Hindlimb muscle (tissue), 1 donor: ENCODE results near the gene EIF3B. TPM values are rescaled to one million over a fixed set of nuclear protein-coding genes. Genes with fewer than 3 reads are reported as not detected.
"Not testable (repeated sequence)": the region's sequence is repeated elsewhere in the genome, so short reads cannot be mapped to it uniquely, and the experiment has no call there.

Experiments
- DNase-seq: peaks from one replicate; pipeline ENCODE4 v3.0.0-alpha.2; 2013
- polyA plus RNA-seq: library from polyadenylated mRNA; unstranded; fragments of 120-200 nt; gene quantifications from one replicate; pipeline ENCODE4 v1.2.1, GENCODE V29; 2013; ENCODE audit not compliant: insufficient read length

Gene EIF3B
- polyA plus RNA-seq = 110 TPM

DNA sequence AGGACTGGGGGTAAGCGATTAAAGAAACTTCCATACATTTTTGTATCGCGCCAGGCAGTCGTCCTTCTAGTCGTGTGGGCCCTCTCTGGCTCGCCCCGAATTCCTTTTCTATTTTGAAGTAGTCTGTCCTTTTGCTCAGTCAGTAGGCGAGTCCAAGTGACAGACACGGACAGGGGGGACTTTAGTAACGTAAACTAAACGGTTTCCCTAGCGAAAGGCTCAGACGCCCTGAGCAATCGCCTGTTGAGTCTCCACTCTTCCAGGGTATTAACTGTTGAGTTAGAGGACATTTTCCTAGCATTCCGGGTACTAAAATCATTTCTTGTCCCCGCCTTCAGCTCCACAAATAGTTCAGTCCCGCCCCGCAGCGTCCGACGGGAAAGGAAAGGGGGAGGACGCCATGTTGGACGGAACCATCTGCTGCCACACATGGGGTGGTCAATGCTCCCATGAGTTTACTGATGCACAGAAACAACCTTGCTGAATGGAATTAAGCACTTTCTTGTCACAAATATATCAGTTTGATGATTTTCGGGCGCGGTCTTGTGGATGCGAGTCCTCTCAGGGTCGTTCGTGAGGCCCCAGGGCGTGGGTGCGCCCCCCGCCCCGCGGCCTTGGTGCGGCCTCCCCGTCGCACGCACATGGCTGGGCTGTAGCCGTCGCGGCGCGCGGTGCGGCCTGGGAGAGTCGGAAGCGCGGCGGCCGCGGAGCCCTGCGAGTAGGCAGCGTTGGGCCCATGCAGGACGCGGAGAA, at the start of gene EIF3B:
Gene EIF3B, plus strand, starts transcription at position 642 of the 753 bp plus-strand sequence. Its CDS starts 95 bp downstream, at position 737.
- DNase-seq = peak; percentile 93

- not testable (repeated sequence) for DNase-seq
Measured at GRCh38 chr7:2305258-2305657, 49.4 kb upstream of the EIF3B start.

DNA sequence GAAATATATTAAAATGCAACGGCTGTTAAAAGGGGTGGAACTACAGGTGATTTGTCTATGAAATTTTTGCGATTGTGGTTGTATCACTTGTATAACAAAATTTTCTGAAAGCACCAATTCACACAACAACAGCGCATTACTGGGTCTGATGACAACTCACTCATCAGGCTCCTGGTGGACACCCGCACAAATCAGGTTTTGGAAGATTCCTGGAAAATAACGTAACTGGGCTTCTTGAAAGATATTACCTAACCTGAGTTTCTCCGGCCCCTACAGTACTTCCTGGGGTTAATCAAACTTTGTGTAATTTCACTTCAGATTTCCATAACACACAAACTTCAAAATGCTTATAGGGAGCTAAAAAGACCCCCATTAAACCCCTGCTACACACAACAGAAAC, 47.9 kb upstream of the EIF3B start:
- DNase-seq = no peak

GRCh38 chr7:2307690-2308107, 46.9 kb upstream of the EIF3B start:
- no peak for DNase-seq

- DNase-seq = no peak
Measured at GRCh38 chr7:2309889-2310331, 44.7 kb upstream of the EIF3B start.

DNA sequence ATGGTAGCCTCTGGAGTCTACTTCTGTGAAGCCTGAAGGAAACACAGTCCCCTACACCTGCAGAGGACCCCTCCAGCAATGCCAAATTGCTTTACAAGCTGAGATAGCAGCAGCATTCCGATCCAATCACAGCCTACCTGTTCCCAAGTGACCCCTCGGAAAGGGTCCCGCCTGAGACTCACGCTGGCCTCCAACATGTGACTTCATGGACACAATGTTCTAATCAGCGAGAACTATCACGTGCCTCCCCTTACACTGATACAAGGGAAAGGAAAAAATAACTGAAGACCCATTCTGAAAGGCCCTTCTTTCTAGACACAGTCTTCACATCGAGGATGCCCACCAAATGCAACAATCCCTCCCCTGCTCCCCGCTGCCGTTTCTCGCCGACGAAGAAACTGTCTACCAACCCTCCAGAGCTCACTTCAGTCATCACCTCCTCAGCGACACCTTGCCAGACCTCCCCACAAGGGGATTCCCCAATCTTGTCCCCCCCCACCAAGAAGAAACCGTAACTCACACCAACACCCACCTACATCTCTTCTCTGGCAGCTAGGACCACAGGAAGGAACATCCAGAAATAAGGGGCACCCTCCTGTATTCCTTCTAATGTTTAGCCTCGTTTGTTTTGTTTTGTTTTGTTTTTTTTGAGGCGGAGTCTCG, 42.2 kb upstream of the EIF3B start:
- no peak for DNase-seq

DNA sequence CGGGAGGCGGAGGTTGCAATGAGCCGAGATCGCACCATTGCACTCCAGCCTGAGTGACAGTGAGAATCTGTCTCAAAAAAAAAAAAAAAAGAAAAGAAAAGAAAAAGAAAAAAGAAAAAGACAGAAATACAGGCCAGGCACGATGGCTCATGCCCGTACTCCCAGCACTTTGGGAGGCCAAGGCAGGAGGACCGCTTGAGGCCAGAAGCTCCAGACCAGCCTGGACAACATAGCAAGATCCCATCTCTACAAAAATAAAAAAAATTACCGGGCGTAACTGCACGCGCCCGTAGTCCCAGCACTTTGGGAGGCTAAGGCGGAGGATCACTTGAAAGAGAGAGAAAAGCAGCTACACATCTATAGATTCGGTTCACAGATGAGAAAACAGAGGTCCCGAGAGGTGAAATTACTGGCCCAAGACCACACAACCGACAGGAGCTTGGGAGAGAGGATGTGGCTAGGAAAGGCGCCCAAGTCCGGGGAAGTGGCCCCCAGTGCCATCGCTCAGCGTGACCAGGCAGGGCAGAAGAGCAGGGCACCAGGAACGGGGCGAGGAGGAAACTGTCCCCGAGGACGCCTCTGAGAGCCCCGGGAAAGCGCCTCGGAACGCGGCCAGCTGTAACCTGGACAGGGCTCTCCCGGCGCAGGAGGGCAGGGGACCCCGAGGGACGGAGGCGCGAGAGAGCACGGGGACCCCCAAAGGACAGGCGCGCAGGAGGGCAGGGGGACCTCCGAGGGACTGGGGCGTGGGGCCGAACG, 41.0 kb upstream of the EIF3B start:
- no peak for DNase-seq

GRCh38 chr7:2314209-2314955, 40.2 kb upstream of the EIF3B start, which contains the start of gene SNX8:
TSS of gene SNX8 (minus strand) at chr7:2314441. CDS start at chr7:2314421, 20 bp downstream.
- DNase-seq = peak; percentile 88

DNA sequence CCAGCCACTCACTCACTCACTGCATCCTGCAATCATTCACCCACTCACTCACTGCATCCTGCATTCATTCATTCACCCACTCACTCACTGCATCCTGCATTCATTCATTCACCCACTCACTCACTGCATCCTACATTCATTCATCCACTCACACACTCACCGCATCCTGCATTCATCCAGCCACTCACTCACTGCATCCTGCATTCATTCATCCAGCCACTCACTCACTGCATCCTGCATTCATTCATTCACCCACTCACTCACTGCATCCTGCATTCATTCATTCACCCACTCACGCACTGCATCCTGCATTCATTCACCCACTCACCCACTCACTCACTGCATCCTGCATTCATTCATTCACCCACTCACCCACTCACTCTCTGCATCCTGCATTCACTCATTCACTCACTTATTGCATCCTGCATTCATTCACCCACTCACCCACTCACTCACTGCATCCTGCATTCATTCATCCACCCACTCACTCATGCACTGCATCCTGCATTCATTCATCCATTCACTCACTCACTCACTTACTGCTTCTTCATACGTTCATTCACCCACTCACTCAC, 39.6 kb upstream of the EIF3B start:
- not testable (repeated sequence) for DNase-seq

DNA sequence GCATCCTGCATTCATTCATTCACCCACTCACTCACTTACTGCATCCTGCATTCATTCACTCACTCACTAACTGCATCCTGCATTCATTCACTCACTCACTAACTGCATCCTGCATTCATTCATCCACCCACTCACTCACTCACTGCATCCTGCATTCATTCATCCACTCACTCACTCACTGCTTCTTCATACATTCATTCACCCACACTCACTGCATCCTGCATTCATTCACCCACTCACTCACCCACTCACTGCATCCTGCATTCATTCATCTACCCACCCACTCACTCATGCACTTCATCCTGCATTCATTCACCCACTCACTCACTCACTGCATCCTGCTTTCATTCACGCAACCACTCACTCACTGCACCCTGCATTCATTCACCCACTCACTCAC, 38.8 kb upstream of the EIF3B start:
- no peak for DNase-seq

DNA sequence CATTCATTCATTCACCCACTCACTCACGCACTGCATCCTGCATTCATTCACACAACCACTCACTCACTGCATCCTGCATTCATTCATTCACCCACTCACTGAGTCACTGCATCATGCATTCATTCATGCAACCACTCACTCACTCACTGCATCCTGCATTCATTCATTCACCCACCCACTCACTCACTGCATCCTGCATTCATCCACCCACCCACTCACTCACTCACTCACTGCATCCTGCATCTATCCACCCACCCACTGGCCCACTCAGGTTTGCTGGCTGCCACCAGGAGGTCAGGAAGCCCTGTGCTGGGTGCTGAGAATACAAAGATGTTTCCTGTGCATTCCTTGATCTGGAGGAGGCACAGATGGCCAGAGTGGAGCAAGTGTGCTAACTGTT, 38.0 kb upstream of the EIF3B start:
- DNase-seq = no peak

GRCh38 chr7:2317556-2318293, 36.9 kb upstream of the EIF3B start:
- DNase-seq = no peak

DNA sequence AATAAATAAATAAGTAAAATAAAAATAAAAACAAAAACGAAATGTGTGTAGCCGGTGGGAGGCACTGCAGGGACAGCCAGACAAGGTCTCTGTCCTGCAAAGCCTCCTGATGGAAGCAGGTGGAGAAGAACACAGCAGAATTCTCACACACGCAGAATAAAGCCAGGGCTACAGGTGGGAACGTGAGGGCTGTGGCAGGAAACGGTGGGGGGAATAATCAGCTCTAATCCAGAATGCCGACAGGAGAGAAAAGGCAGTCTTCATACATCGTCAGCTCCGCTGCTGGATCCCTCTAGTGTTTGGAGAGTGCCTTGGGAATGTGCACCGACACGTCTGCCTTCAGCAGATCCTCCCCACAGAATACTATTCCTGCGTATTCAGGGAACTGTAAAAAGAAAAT, 33.6 kb upstream of the EIF3B start:
- DNase-seq = no peak

DNA sequence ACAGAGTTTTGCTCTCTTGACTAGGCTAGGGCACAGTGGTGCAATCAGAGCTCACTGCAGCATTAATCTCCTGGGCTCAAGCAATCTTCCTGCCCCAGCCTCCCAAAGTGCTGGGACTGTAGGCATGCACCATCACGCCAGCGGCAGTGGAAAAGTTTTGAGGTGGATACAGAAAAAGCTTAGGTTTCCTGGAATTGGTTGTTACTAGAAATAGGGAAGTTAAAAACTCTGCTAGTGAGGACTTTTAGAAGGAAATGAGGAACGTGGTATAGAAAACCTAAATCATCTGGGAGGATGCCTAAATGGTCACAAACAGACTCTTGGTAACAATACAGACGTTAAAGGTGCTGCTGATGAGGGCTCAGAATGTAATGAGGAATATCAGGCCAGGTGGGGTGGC, 29.5 kb upstream of the EIF3B start:
- DNase-seq = no peak

DNA sequence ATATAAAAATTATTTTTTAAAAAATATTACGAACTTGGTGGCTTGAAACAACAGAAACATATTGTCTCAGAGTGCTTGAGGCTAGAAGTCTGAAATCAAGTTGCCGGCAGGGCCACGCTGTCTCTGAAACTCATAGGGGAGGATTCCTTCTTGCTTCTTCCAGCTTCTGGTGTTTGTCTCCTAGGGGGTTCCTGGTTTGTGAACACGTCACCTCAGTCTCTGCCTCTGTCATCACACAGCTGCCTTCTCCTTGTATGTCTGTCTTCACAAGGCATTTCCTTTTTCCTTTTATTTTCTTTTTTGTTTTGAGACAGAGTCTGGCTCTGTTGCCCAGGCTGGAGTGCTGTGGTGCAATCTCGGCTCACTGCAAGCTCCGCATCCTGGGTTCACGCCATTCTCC, 27.7 kb upstream of the EIF3B start:
- no peak for DNase-seq

DNA sequence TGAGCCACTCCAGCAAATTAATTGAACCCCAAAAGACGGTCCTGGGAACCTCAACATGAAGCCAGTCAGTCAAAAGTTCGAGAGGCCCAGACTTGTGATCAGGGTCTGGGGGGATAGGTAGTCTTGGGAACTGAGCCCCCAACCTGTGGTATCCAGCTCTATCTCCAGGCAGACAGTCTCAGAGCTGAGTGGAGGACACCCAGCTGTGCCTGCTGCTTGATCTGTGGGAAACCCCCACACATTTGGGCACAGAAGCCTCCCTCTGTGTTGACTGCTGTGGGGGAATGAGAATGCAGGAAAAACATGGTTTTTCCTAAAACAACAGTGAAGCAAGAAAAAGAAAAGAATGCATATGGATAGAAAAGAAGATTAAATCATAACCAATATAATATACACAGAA, 24.1 kb upstream of the EIF3B start:
- DNase-seq = no peak

GRCh38 chr7:2331707-2332106, 22.9 kb upstream of the EIF3B start:
- DNase-seq = no peak

DNA sequence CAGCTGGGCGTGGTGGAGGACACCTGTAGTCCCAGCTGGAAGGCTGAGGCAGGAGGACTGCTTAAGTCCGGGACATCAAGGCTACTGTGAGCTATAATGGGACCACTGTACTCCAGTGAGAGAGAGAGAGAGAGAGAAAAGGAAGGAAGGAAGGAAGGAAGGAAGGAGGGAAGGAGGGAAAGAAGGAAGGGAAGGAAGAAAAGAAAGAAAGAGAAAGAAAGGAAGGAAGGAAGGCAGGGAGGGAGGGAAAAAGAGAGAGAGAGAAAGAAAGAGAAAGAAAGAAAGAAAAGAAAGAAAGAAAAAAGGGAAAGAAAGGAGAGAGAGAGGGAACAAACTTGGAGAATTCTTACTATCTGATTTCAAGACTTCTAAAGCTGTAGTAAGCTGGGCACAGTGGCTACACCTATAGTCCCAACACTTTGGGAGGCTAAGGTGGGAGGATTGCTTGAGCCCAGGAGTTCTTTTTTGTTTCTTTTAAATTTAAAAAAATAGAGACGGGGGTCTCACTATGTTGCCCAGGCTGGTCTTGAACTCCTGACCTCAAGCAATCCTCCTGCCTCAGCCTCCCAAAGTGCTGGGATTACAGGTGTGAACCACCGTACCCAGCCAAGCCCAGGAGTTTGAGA, 21.9 kb upstream of the EIF3B start:
- not testable (repeated sequence) for DNase-seq

- DNase-seq = no peak
Measured at GRCh38 chr7:2336626-2337299, 17.9 kb upstream of the EIF3B start.

DNA sequence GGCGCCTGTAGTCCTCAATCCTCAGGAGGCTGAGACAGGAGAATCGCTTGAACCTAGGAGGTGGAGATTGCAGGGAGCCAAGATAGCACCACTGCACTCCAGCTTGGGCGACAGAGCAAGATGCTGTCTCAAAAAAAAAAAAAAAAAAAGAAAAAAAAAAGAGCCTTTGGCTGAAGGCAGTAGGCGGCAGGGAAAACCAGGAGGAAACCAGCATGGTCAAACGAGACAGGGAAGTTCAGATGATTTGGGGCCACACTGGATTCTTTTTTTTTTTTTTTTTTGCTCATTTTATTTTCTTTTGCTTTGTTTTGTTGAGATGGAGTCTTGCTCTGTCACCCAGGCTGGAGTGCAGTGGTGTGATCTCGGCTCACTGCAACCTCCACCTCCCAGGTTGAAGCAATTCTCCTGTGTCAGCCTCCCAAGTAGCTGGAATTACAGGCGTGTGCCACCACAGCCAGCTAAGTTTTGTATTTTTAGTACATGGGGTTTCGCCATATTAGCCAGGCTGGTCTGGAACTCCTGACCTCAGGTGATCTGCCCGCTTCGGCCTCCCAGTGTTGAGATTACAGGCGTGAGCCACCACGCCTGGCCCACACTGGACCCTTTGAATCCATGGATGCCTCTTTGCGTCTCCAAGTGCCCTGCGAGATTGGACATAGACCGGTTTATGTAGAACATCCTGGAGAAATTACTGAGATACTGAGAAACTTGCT, 7.1 kb upstream of the EIF3B start:
- DNase-seq = not testable (repeated sequence)
